SK-N-SH (cell line): Measurements from ENCODE around the gene SGSH. TPM values are rescaled to one million over a fixed set of nuclear protein-coding genes. Genes with fewer than 3 reads are reported as not detected.

Experiments used
- CTCF ChIA-PET: fragments of 300-600, 350-600 bp; formaldehyde crosslinking; extraction: SDS; loops from one replicate; lab custom pipeline; 2021; lab: Yijun Ruan, JAX
- POLR2A ChIA-PET: fragments of 350-600 bp; sonication (Branson Sonifier 250); formaldehyde crosslinking; extraction: SDS; loops from one replicate; lab custom pipeline; 2020; ENCODE audit warnings: antibody characterized with exemption, inconsistent platforms; lab: Yijun Ruan, JAX
- DNase-seq: peaks from one replicate; pipeline ENCODE4 v3.0.0; 2012
- H2AFZ ChIP-seq: fragments of 200-600 bp; sonication (generic); 2 replicates; pipeline ENCODE4 v1.8.1; 2016; ENCODE audit warnings: antibody characterized with exemption, mild to moderate bottlenecking, low read depth
- H3F3A ChIP-seq: fragments of 200-600 bp; sonication (generic); replicated peaks from 2 replicates; pipeline ENCODE3; 2016; ENCODE audit warnings: antibody characterized with exemption, mild to moderate bottlenecking; ENCODE audit not compliant: insufficient read depth
- H3K27ac ChIP-seq, 2 experiments: fragments of 200-500 bp in 1 of 2; fragments of 200-600 bp in 1 of 2; sonication (Bioruptor generic) in 1 of 2; sonication (generic), shearing (Covaris generic) in 1 of 2; 2 replicates each; pipeline versions ENCODE4 v1.5.1 to v1.6.1; 2014 to 2016; ENCODE audit warnings: low read depth in 2 of 2, inconsistent platforms in 1 of 2, low read length in 1 of 2, mild to moderate bottlenecking in 1 of 2, mixed read lengths in 1 of 2
- H3K27me3 ChIP-seq: fragments of 200-600 bp; sonication (generic), shearing (Covaris generic); 2 replicates; pipeline ENCODE4 v1.6.1; 2016; ENCODE audit warnings: mixed run types; ENCODE audit not compliant: insufficient read depth
- H3K36me3 ChIP-seq, 2 experiments: fragments of 200-500 bp in 1 of 2; fragments of 200-600 bp in 1 of 2; sonication (Bioruptor generic) in 1 of 2; sonication (generic) in 1 of 2; replicated peaks in 1 of 2; 2 replicates each; pipeline versions ENCODE3 to v1.5.1; 2014 to 2016; ENCODE audit warnings: low read length in 1 of 2, mild to moderate bottlenecking in 1 of 2; ENCODE audit not compliant: insufficient read depth in 2 of 2, control insufficient read depth in 1 of 2
- H3K4me1 ChIP-seq, 2 experiments: fragments of 200-500 bp in 1 of 2; fragments of 200-600 bp in 1 of 2; sonication (Bioruptor generic) in 1 of 2; sonication (generic), shearing (Covaris generic) in 1 of 2; 2 replicates each; pipeline versions ENCODE4 v1.5.1 to v1.6.1; 2014 to 2016; ENCODE audit warnings: low read depth in 1 of 2, low read length in 1 of 2, mixed run types in 1 of 2; ENCODE audit not compliant: insufficient read depth in 2 of 2, control insufficient read depth in 1 of 2
- H3K4me2 ChIP-seq: fragments of 200-600 bp; sonication (generic), shearing (Covaris generic); 2 replicates; pipeline ENCODE4 v1.6.1; 2017; ENCODE audit warnings: mixed run types
- H3K4me3 ChIP-seq, 2 experiments: fragments of 200-500 bp in 1 of 2; fragments of 200-600 bp in 1 of 2; sonication (Bioruptor generic) in 1 of 2; sonication (generic), shearing (Covaris generic) in 1 of 2; 2 replicates each; pipeline versions ENCODE4 v1.5.1 to v1.8.1; 2014 to 2016; ENCODE audit warnings: low read depth in 2 of 2, inconsistent platforms in 1 of 2, low read length in 1 of 2, mild to moderate bottlenecking in 1 of 2, mixed read lengths in 1 of 2, moderate library complexity in 1 of 2
- H3K79me2 ChIP-seq: fragments of 200-600 bp; sonication (generic); 2 replicates; pipeline ENCODE4 v1.8.1; 2017; ENCODE audit warnings: mild to moderate bottlenecking; ENCODE audit not compliant: insufficient read depth
- H3K9ac ChIP-seq: fragments of 200-600 bp; sonication (generic); 2 replicates; pipeline ENCODE4 v1.6.1; 2017; ENCODE audit warnings: mixed run types
- H3K9me2 ChIP-seq: fragments of 200-600 bp; sonication (generic); 2 replicates; pipeline ENCODE4 v1.6.1; 2017; ENCODE audit warnings: mixed run types
- H3K9me3 ChIP-seq: fragments of 200-600 bp; sonication (generic); 2 replicates; pipeline ENCODE4 v1.6.1; 2017; ENCODE audit warnings: mixed run types, mild to moderate bottlenecking, moderate library complexity
- H4K20me1 ChIP-seq: fragments of 200-600 bp; sonication (generic); 2 replicates; pipeline ENCODE4 v1.6.1; 2017; ENCODE audit warnings: mild to moderate bottlenecking, mixed run types; ENCODE audit not compliant: insufficient read depth
- ELF1 ChIP-seq: IDR thresholded peaks from 2 replicates; pipeline ENCODE4 v1.4.0; 2012
- EZH2phosphoT487 ChIP-seq: fragments of 200-600 bp; sonication (generic); IDR thresholded peaks from 2 replicates; pipeline ENCODE4 v1.6.1; 2017; ENCODE audit warnings: low read depth, mixed run types, mild to moderate bottlenecking, antibody characterized with exemption, moderate library complexity, borderline replicate concordance
- FOSL2 ChIP-seq: IDR thresholded peaks from 2 replicates; pipeline ENCODE4 v1.4.0; 2012; ENCODE audit warnings: low read depth, mild to moderate bottlenecking, moderate library complexity, borderline replicate concordance
- FOXM1 ChIP-seq: IDR thresholded peaks from 2 replicates; pipeline ENCODE4 v1.4.0; 2012; ENCODE audit warnings: low read depth, mild to moderate bottlenecking
- GABPA ChIP-seq: IDR thresholded peaks from 2 replicates; pipeline ENCODE4 v1.4.0; 2012; ENCODE audit warnings: low read depth, mild to moderate bottlenecking
- GATA2 ChIP-seq: sonication (generic); formaldehyde crosslinking; IDR thresholded peaks from 2 replicates; pipeline ENCODE4 v1.5.0; 2020; ENCODE audit warnings: mild to moderate bottlenecking, missing genetic modification reagents
- MEF2A ChIP-seq: IDR thresholded peaks from 2 replicates; pipeline ENCODE4 v1.4.0; 2012; ENCODE audit warnings: low read depth, borderline replicate concordance
- MXI1 ChIP-seq: IDR thresholded peaks from 2 replicates; pipeline ENCODE4 v1.6.1; 2012; ENCODE audit warnings: mild to moderate bottlenecking, low read depth, low read length, improper control_type of control experiment
- NFIC ChIP-seq: IDR thresholded peaks from 2 replicates; pipeline ENCODE4 v1.4.0; 2012; ENCODE audit warnings: borderline replicate concordance
- NRF1 ChIP-seq: IDR thresholded peaks from 2 replicates; pipeline ENCODE4 v1.6.1; 2012; ENCODE audit warnings: low read depth, mild to moderate bottlenecking, low read length
- POLR2AphosphoS5 ChIP-seq: IDR thresholded peaks from 2 replicates; pipeline ENCODE4 v1.6.1; 2012; ENCODE audit warnings: low read depth, low read length
- RCOR1 ChIP-seq: fragments of 150-350 bp; IDR thresholded peaks from 2 replicates; pipeline ENCODE4 v1.6.1; 2017; ENCODE audit warnings: antibody characterized with exemption, low read length
- RXRA ChIP-seq: IDR thresholded peaks from 2 replicates; pipeline ENCODE4 v1.4.0; 2012; ENCODE audit warnings: low read depth, mild to moderate bottlenecking, borderline replicate concordance
- TAF1 ChIP-seq: IDR thresholded peaks from 2 replicates; pipeline ENCODE4 v1.6.1; 2012; ENCODE audit warnings: low read depth, mild to moderate bottlenecking, low read length, moderate library complexity, borderline replicate concordance
- TCF12 ChIP-seq: IDR thresholded peaks from 2 replicates; pipeline ENCODE4 v1.4.0; 2012
- WGBS: methylation state at CpG from one replicate; pipeline ENCODE4 v1.1.6; 2017; ENCODE audit warnings: low lambda C conversion rate; 5-methylcytosine and 5-hydroxymethylcytosine counted together
- polyA plus RNA-seq, 3 experiments: library from polyadenylated mRNA; depleted of rRNA; stranded (reverse); fragments of >200 nt; gene quantifications; 2 replicates each; pipeline ENCODE4 v1.2.3, GENCODE V29; 2012
- TF ChIP-seq, protein P1 (sequence below): fragments of 150-350 bp; IDR thresholded peaks from 2 replicates; pipeline ENCODE4 v1.6.1; 2017; ENCODE audit warnings: antibody characterized with exemption, low read length, low read depth, borderline replicate concordance
- TF ChIP-seq, protein P2 (sequence below): IDR thresholded peaks from 2 replicates; pipeline ENCODE4 v1.4.0; 2012; ENCODE audit warnings: low read depth, borderline replicate concordance
- TF ChIP-seq, protein P3 (sequence below): IDR thresholded peaks from 2 replicates; pipeline ENCODE4 v1.6.1; 2012; ENCODE audit warnings: mild to moderate bottlenecking, low read depth, low read length, moderate library complexity

Gene SGSH
- polyA plus RNA-seq, 1 of the 3 experiments (the other 2 are of a cell fraction) = 161 TPM

DNA sequence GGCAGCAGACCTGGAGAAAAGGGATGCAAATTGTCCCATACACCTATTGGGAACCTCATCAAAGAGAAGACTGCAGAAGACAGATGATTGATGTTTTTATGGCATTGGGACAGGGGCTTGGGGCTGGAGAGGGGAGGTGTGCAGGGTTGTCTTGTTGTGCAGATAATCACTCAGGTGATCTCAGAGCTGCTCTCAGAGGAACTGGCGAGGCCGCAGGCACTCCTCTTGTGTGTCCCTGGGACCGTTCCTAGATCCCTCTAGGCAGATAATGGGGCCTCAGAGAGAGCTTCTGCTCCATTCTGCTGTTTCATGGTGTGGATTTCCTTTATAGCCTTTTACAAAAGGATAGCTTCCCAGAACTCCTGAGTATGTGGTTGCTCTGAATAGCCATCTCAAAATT, 42.2 kb upstream of the SGSH start (continued):
- TF ChIP-seq, protein P1, sequence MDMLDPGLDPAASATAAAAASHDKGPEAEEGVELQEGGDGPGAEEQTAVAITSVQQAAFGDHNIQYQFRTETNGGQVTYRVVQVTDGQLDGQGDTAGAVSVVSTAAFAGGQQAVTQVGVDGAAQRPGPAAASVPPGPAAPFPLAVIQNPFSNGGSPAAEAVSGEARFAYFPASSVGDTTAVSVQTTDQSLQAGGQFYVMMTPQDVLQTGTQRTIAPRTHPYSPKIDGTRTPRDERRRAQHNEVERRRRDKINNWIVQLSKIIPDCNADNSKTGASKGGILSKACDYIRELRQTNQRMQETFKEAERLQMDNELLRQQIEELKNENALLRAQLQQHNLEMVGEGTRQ = no peak
- TF ChIP-seq RXRA = no peak
- no peak for TF ChIP-seq TCF12
- TF ChIP-seq GATA2 (CRISPR knock-in tag) = no peak
- no peak for TF ChIP-seq RCOR1
- TF ChIP-seq NFIC = no peak
- TF ChIP-seq NRF1 = no peak
- TF ChIP-seq, protein P2, sequence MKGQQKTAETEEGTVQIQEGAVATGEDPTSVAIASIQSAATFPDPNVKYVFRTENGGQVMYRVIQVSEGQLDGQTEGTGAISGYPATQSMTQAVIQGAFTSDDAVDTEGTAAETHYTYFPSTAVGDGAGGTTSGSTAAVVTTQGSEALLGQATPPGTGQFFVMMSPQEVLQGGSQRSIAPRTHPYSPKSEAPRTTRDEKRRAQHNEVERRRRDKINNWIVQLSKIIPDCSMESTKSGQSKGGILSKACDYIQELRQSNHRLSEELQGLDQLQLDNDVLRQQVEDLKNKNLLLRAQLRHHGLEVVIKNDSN = no peak
- TF ChIP-seq ELF1 = no peak
- TF ChIP-seq MEF2A = no peak
- TF ChIP-seq GABPA = no peak
- TF ChIP-seq FOXM1 = no peak
- no peak for TF ChIP-seq FOSL2
- TF ChIP-seq TAF1 = no peak
- TF ChIP-seq, all 33 proteins: peak for 0

DNA sequence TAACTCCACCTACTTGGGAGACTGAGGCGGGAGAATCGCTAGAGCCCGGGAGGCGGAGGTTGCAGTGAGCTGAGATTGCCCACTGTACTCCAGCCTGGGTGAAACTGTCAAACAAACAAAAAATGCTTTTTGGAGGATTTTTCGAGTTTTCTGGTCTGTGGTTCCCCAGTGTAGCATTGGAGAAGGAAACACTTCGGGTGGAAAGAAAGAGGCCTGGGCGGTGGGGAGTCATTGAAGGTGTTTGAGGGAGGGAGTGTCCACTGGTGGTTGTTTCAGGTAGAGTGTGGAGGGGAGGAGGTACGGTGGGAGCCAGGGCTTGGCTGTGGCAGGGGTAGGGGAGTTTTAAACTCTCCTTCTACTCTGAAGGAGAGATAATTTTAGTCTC, 41.8 kb upstream of the SGSH start:
- peaks cover 24 to 34% of the 10 kb centered on the region in 2 experiments; a peak in 3 of 4 replicates for H3K4me1 ChIP-seq
- no peaks in the 10 kb centered on the region for H3K9me2 ChIP-seq
- H3K27ac ChIP-seq = peak overlapping the region in 1 of 2 experiments; percentile 75; a peak in 3 of 4 replicates
- no peak for TF ChIP-seq RXRA
- no peak for TF ChIP-seq MEF2A
- no peak for TF ChIP-seq MXI1
- TF ChIP-seq, protein P3, sequence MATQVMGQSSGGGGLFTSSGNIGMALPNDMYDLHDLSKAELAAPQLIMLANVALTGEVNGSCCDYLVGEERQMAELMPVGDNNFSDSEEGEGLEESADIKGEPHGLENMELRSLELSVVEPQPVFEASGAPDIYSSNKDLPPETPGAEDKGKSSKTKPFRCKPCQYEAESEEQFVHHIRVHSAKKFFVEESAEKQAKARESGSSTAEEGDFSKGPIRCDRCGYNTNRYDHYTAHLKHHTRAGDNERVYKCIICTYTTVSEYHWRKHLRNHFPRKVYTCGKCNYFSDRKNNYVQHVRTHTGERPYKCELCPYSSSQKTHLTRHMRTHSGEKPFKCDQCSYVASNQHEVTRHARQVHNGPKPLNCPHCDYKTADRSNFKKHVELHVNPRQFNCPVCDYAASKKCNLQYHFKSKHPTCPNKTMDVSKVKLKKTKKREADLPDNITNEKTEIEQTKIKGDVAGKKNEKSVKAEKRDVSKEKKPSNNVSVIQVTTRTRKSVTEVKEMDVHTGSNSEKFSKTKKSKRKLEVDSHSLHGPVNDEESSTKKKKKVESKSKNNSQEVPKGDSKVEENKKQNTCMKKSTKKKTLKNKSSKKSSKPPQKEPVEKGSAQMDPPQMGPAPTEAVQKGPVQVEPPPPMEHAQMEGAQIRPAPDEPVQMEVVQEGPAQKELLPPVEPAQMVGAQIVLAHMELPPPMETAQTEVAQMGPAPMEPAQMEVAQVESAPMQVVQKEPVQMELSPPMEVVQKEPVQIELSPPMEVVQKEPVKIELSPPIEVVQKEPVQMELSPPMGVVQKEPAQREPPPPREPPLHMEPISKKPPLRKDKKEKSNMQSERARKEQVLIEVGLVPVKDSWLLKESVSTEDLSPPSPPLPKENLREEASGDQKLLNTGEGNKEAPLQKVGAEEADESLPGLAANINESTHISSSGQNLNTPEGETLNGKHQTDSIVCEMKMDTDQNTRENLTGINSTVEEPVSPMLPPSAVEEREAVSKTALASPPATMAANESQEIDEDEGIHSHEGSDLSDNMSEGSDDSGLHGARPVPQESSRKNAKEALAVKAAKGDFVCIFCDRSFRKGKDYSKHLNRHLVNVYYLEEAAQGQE = no peak
- TF ChIP-seq, protein P1 = no peak
- no peak for TF ChIP-seq POLR2AphosphoS5
- TF ChIP-seq EZH2phosphoT487 = no peak
- TF ChIP-seq FOXM1 = no peak
- WGBS = 79% methylated on average over 8 of the region's 8 CpGs
- ChIA-PET POLR2A (interaction anchor here (1.1 kb wide), 1 partner anchor 161 kb away, joined by 3 read pairs; the partner anchor contains the start of gene GAA), CTCF (interaction anchor here (1.1 to 1.2 kb wide), 2 partner anchors 12 to 67 kb away, joined by 3 to 4 read pairs; no protein-coding TSS in a partner anchor)
- peak overlapping the region; percentile 74 to 82 for H3K4me3 ChIP-seq
- H3K79me2 ChIP-seq = peaks cover 39% of the 10 kb centered on the region
- H3K27me3 ChIP-seq = no peaks in the 10 kb centered on the region
- DNase-seq = no peak
- peaks cover 25% of the 10 kb centered on the region for H3F3A ChIP-seq
- H3K9ac ChIP-seq = peak overlapping the region; percentile 85
- peak overlapping the region; percentile 86 for H3K4me2 ChIP-seq
- no peaks in the 10 kb centered on the region for H3K9me3 ChIP-seq
- peaks cover 9 to 13% of the 10 kb centered on the region in 2 experiments for H3K36me3 ChIP-seq
- no peak overlapping the region for H2AFZ ChIP-seq
- no peaks in the 10 kb centered on the region for H4K20me1 ChIP-seq
